SIG-M5 treated with dmso at 0.1 percent for 504 hours (cell line): ENCODE results near the gene SZT2.

Source experiments
- DNase-seq: peaks from one replicate; lab custom pipeline; 2025; ENCODE audit not compliant: unreplicated experiment; lab: John Stamatoyannopoulos, UW

SZT2 gene

DNA sequence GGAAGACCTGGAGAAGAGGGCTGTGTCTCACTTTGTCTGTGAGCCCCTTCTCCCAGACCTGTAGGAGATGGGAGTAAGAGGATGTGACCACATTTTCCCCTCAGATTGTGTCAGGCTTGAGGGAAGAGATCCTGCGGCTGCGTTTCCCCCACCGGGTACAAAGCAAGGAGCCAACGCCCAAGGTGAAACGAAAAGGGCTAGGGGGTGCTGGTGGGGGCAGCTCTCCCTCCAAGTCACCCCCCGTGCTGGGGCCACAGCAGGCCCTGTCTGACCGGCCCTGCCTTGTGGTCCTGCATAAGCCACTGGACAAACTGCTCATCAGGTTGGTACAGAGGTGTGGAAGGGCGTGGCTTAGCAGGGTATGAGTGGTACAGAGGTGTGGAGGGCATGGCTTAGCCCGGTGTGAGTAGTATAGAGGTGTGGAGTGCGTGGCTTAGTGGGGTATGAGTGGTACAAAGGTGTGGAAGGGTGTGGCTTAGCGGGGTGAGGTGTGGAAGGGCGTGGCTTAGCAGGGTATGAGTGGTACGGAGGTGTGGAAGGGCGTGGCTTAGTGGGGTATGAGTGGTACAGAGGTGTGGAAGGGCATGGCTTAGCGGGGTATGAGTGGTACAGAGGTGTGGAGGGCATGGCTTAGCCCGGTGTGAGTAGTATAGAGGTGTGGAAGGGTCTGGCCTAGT lies 33.4 kb downstream of the SZT2 start:
- DNase-seq, result no peak

GRCh38 chr1:43423672-43424550 lies 34.2 kb downstream of the SZT2 start:
- DNase-seq, result no peak

DNA sequence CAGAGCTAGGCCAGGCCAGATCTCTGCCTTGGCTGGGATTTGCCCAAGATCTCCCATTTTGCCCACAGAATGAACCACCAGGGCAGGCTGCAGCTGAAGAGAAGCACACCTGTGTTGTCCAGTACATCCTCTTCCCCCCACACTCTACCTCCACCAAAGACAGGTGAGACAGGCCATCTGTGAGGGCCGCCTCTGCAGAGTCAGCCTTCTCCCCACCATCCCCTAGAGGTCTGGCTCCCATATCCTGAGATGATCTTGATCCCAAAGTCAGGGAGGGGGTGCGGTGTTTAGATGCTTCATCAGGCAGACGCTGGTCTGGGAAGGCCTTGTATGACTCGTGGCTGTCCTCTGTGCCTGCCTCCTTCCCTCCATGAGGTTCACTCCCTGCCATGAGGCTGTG lies 35.3 kb downstream of the SZT2 start:
- DNase-seq, result no peak

GRCh38 chr1:43426221-43426620 lies 36.5 kb downstream of the SZT2 start:
- no peak for DNase-seq

DNA sequence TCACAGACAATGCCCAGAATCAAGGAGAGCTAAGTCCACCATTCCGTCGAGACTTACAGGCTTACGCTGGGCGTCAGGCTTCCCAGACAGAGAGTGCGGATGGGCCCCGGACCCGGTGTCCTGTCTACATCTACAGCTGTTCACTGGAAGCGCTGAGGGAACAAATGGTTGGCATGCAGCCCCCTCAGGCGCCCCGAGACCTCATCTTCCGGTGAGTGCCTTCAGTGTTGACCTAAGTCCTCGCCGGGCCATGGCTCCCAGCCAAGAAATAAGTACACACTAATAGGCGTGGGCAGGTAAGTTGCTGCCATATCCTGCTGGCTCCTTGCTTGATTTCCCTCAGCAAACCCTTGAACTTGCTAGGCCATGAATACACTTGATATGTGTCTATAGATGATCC lies 37.8 kb downstream of the SZT2 start:
- no peak for DNase-seq

DNA sequence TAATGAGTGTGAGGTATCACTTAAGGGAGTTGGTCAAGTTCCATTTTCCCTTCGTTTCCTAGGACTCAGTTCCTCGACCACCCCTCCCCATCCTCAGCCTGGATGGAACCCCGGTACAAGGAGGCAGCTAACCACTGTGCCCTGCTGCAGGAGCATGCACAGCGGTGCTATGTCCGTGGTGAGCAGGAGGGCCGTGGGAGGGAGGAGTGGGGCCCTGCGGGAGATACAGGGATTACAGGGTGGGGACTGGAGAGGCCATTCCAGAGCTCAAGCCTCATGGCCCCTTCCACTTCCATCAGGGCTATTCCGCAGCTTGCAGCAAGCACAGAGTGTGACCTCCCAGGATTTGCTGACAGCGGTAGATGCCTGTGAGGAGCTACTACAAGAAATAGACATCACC lies 38.2 kb downstream of the SZT2 start:
- DNase-seq, result no peak

GRCh38 chr1:43430831-43431230 lies 41.1 kb downstream of the SZT2 start:
- no peak for DNase-seq

DNA sequence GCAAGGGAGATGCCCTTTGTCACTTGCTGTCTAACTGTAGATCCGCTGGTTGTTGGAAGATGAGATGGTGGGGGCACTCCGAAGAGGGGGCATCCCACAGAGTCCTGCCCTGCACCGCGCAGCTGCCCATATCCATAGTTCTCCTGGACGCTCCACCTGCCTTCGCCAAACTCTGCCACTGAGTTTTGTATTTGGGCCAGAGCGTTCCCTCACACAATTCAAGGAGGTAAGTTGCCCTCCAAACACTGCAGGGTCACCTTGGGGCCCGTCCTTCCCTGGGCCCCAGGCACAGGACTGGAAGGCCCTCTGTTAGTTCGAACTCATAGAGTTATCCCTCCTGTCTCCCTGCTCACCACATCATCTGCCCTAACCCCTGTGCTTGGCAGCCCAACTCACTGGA lies 42.0 kb downstream of the SZT2 start:
- DNase-seq, result no peak

DNA sequence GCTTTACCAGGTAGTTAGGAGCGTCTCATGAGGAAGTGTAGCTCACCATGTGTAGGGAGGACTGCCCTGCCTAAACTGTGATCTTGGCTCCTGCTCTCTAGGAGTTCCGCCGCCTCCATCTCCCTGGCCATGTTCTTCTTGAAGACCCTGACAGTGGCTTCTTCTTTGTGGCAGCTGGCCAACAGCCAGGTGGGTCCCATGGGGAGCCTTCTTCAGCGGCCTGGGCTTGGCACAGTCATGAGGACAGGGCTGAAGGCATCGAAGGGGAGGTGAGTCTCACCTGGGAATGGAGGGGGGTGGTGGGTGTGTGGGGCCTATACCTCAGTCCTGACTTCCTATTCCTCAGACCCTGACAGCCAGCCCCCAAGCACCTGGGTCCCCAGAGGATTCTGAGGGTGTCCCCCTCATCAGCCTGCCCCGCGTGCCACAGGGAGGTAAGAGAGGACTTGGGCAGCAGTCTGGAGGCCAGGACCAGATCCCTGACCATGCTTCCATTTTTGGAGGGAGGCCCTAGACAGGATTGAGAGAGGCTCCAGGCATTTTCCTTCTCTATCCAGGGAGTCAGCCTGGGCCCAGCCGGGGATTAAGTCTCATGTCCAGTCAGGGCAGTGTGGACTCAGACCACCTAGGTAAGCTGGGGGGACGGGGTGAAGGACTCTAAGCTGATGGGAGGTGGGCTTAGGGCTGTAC lies 42.6 kb downstream of the SZT2 start:
- no peak for DNase-seq

DNA sequence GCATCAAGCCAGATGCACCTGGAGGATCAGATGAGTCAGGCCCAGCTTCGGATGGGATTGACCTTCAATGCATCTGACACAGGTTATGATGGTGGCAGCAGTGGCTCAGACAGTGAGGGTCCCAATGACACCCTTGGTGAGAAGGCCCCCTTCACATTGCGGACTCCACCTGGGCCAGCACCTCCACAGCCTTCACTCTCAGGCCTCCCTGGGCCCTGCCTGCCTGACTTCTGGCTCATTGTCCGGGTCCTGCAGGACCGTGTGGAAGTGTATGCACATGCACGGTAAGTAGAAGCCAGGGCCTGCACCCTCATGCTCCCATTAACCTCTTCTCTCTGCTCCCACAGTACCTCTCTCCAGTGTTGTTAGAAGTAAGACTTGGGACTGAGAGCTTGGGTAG lies 43.2 kb downstream of the SZT2 start:
- DNase-seq, result no peak

DNA sequence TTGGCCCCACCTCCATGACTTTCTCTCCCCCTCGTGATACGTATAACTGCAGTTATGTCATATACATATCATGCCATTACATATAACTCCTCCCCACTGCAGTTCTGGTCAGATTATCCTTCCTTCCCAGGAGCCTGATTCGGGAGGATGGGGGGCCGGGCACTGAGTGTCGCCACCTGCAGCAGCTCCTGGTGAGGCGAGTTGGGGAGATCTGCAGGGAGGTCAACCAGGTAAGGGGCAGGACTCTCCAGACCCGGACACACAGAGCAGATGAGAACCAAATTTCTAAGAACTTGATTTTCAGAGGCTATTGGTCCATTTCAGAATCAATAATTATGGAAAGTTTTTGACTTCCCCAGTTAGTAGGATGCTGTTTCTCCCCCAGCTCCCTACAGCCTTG lies 44.6 kb downstream of the SZT2 start:
- DNase-seq, result no peak

DNA sequence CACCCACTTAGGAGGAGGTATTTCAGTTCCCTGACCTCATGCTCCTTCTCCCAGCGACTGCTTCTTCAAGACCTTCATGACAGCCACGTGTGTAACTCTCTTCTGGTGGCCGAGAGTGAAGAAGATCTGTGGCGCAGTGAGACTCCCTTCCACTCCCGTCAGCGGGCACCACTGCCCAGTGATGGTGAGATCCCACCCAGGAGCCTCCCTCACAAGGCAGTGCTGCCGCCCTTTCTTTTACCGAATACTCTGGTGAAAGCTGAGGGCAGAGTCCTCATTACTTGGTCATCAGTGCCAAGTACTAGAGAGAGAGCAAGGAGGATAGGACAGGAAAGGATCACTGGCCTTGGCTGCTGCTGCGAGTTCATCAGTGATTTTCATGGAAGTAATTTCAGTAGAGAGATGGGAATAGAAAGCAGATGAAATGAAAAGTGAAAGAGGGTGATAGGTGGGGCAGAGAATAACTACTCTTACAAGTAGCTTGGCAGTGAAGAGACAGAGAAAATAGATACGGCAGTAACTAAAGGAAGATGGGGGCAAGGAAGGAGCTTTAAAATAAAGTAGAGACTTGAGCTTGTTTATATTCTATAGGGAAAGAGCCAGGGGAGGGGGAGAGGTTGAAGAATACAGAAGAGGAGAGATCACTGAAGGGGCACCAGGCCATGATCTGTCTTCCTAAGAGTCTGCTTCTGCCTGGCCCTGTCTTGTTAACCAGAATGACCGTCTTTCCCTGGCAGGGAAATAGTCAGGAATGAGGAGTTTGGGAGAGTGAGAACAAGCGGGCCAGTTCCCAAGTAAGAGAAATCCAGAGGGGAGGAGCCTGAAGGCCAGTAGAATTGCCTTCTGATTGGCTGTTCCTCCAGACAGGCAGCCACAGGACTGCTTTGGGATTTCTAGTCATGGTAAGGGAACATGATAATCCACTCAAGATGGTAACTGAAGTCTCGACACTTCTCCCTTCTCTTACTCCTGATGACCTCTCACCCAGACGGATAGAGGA lies 45.7 kb downstream of the SZT2 start:
- no peak for DNase-seq

- DNase-seq, result no peak
Measured at GRCh38 chr1:43436371-43436770, 46.7 kb downstream of the SZT2 start.

DNA sequence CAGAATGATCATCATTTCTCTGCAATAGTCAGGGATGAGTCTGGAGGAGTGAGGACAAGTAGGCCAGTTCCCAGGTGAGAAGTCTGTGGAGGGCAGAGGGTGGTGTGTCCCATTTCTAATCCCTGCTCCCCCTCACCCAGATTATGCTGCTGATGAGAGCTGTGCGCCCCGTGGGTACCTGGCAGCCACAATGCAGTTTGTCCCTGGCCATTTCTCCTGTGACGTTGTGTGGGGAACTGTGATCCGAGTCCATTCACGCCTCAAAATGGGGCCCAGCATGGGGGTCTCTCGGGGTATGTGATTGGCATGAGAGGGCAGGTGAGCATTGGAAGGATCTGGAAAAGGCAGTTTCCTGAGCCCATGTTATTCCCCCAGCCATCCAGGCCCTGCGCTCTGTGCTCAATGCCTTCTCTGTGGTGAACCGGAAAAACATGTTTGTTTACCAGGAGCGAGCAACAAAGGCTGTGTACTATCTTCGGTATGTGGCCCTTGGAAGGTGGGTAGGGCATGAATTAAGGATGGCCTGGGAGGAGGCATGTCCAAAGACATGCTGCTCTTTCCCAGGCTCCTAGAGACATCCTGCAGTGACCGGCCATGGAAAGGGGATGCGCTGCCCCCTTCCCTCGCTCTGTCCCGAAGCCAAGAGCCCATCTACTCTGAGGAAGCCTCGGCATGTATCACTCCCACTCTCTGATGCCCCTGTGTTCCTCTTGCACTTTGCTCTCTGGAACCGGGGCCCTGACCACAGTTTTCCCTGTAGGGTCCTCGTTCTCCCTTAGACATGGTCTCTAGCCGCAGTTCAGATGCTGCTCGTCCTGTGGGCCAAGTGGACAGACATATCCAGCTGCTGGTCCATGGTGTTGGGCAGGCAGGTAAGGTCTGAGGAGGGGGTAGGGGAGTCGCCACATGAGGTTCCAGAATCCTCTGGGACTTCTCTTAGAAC lies 47.6 kb downstream of the SZT2 start:
- no peak for DNase-seq

- DNase-seq, result no peak
Measured at GRCh38 chr1:43438006-43438405, 48.3 kb downstream of the SZT2 start.

- DNase-seq, result no peak
Measured at GRCh38 chr1:43438576-43438952, 48.9 kb downstream of the SZT2 start.

GRCh38 chr1:43438953-43439581 lies 49.4 kb downstream of the SZT2 start:
- no peak for DNase-seq

DNA sequence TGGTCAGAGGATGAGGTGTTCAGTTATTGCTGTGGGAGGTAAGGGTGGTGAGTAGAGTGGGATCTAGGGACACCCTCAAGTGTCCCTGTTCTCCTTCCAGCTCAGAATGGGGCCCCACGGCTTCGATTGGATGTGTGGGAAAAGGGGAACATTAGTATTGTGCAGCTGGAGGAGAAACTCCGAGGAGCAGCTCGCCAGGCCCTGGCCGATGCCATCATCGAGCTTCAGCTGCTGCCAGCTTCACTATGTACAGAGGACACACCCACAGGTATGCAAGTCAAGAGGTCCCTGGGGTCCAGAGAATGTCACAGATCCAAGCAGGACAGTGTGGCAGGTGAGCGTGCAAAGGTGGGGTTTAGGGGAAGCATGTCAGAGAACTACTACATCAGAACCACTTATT lies 50.1 kb downstream of the SZT2 start:
- no peak for DNase-seq

- no peak for DNase-seq
Measured at GRCh38 chr1:43440358-43440757, 50.7 kb downstream of the SZT2 start.
